ENCODE results near the gene CORO2B.

GRCh38 chr15:68679961-68680371, 101.2 kb downstream of the CORO2B start:
- TF ChIP-seq CTCF (conservative IDR thresholded peaks at IDR 0.05; ENCODE audit: low read depth, low read length) (no peak), EZH2 (IDR thresholded peaks at IDR 0.05; ENCODE audit: borderline replicate concordance, low read depth, low read length, poor library complexity, severe bottlenecking) (no peak)

Data from A673 (cell line).